Activated naive CD8-positive, alpha-beta T cell treated with anti-CD3 and anti-CD28 coated beads, Interleukin-2, amount 10 ng/mL, durations not matched to agents 7 days and 5 days (primary cell): ENCODE data around the gene TIAM2. TPM values are rescaled to one million over a fixed set of nuclear protein-coding genes. Genes with fewer than 3 reads are reported as not detected.
"Not testable (repeated sequence)": the region's sequence is repeated elsewhere in the genome, so short reads cannot be mapped to it uniquely, and the experiment has no call there.

ENCODE experiments used
- ATAC-seq: fragments of 150-1000 bp; cut with Tn5 transposase; one replicate; pipeline ENCODE4 v1.10.0; 2021; ENCODE audit warnings: low read depth, moderate library complexity
- POLR2A ChIA-PET: fragments of 350-600 bp; sonication (Branson Sonifier 250); formaldehyde crosslinking; loops from one replicate; lab custom pipeline; 2021; ENCODE audit warnings: antibody characterized with exemption; lab: Charles Lee
- DNase-seq: peaks from one replicate; pipeline ENCODE4 v3.0.0; 2021
- H3K27ac Mint-ChIP-seq: one replicate; pipeline ENCODE4 v1.8.0; 2022; ENCODE audit warnings: mild to moderate bottlenecking, mixed read lengths
- H3K27me3 Mint-ChIP-seq: one replicate; pipeline ENCODE4 v1.8.0; 2022; ENCODE audit warnings: mild to moderate bottlenecking, moderate library complexity, mixed read lengths
- H3K36me3 Mint-ChIP-seq: one replicate; pipeline ENCODE4 v1.8.0; 2021; ENCODE audit warnings: mild to moderate bottlenecking, mixed read lengths
- H3K4me1 Mint-ChIP-seq: one replicate; pipeline ENCODE4 v1.8.0; 2021; ENCODE audit warnings: mixed read lengths
- H3K4me3 Mint-ChIP-seq: one replicate; pipeline ENCODE4 v1.8.0; 2022; ENCODE audit warnings: mild to moderate bottlenecking, moderate library complexity, mixed read lengths
- H3K9me3 Mint-ChIP-seq: one replicate; pipeline ENCODE4 v1.8.0; 2021; ENCODE audit warnings: mixed read lengths
- total RNA-seq, 2 experiments: library from RNA; stranded (reverse); gene quantifications; one replicate each; pipeline ENCODE4 v1.2.3, GENCODE V29; 2021

The TIAM2 gene
- total RNA-seq, 2 experiments from 2014 or later: 4.8 to 5.2 TPM

DNA sequence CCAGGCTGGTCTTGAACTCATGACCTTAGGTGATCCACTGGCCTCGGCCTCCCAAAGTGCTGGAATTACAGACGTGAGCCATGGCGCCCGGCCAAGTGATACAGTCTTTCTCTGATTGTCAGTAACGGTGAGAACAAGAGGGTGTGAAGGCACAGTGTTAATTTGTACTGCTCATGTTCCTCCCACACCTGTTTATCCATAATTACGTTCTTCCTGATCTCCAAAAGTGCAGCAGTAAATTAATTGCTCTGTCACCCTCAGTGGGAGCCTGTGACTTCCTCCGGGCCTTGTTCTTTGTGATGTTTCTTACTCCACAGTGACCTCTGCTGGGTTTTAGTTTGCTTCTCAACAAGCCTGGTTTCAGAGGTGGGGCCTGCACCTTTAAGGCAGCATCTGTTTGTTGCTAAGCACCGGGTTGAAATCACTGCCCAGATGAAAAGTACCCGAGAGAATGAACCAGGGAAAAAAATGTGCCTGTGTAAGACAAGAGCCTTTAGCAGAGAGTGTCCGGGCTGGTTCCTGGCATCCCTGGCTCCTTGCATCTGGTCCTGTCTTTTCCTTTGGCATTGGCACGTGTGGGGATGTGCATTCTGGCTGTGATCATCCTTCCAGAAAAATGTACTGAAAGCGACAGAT, 179.6 kb downstream of the TIAM2 start:
- Mint-ChIP-seq H3K36me3 (peaks cover 1% of the 10 kb centered on the region), H3K4me1 (peaks cover 25% of the 10 kb centered on the region), H3K4me3 (no peak overlapping the region), H3K9me3 (no peaks in the 10 kb centered on the region), H3K27me3 (no peaks in the 10 kb centered on the region), H3K27ac (peak overlapping the region; percentile 51)
- ATAC-seq: peak; percentile 65
- POLR2A ChIA-PET: no interaction called here
- no peak for DNase-seq

DNA sequence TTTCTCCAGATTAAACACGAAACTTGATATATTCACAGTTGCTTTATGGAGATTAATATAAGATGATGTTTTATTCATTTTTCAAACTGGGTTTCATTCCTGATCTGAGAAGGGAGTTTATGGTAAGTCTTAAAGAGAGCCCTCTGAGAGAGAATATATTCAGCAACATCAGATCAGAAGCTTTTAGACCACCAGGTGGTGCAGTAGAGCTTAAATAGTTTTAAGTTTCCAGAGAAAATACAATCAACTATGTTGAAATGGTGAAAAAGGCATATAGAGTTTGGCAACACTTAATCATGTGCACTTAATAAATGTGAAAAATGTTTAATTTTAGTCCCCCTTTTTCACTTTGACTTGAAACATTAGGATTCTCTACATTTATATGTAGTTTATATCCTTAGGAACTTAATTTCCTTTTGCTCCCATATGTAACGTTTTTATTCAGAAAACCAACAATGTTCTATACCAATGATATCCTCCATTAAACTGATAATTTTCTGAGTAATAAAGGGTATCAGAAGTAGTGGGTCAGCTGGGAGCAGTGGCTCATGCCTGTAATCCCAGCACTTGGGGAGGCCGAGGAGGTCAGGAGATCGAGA, 182.3 kb downstream of the TIAM2 start:
- no peak overlapping the region for H3K4me3 Mint-ChIP-seq
- no peaks in the 10 kb centered on the region for H3K27me3 Mint-ChIP-seq
- no peak overlapping the region for H3K27ac Mint-ChIP-seq
- H3K4me1 Mint-ChIP-seq: peaks cover 6% of the 10 kb centered on the region
- no peaks in the 10 kb centered on the region for H3K36me3 Mint-ChIP-seq
- no peak for DNase-seq
- POLR2A ChIA-PET: interaction anchor here (0.9 kb wide), 1 partner anchor 71 kb away, joined by 3 read pairs; no protein-coding TSS in a partner anchor
- ATAC-seq: no peak
- H3K9me3 Mint-ChIP-seq: no peaks in the 10 kb centered on the region

DNA sequence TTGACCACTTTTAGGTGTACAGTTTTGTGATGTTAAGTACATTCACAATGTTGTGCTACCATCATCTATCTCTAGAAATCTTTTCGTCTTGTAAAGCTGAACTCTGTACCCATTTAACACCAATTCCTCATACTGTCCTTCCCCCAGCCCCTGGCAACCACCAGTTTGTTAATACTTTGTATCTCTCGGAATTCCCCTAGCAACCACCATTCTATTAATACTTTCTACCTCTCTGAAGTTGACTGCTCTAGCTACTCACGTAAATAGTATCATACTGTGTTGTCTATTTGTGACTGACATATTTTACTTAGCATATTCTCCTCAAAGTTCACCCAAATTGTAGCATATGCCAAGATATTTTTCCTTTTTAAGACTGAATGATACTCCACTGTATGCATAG, 186.4 kb downstream of the TIAM2 start:
- no peak overlapping the region for H3K4me3 Mint-ChIP-seq
- no peaks in the 10 kb centered on the region for H3K9me3 Mint-ChIP-seq
- H3K27me3 Mint-ChIP-seq: no peaks in the 10 kb centered on the region
- H3K27ac Mint-ChIP-seq: no peak overlapping the region
- H3K4me1 Mint-ChIP-seq: peaks cover 3% of the 10 kb centered on the region
- no peak for DNase-seq
- POLR2A ChIA-PET: no interaction called here
- no peak for ATAC-seq
- H3K36me3 Mint-ChIP-seq: no peaks in the 10 kb centered on the region

DNA sequence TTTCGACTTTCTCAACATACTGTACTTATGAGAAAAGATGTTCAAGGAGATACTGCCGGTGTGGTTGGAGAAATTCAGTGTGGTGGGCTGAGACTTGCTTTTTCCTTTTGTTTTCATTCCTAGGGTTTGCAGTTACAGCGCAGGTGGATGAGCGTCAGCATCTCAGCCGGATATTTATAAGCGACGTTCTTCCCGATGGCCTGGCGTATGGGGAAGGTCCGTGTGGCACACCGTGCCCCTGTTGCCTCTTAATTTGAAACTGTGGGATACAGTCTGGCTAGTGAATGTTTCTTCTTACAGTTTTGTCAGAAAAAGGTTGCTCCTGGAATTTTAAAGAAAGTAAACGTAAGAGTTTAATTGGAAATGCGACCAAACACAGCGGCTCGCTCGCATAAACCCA, 187.0 kb downstream of the TIAM2 start:
- POLR2A ChIA-PET: no interaction called here
- Mint-ChIP-seq H3K4me3 (no peak overlapping the region), H3K4me1 (peaks cover 3% of the 10 kb centered on the region), H3K9me3 (no peaks in the 10 kb centered on the region), H3K27ac (no peak overlapping the region), H3K36me3 (no peaks in the 10 kb centered on the region), H3K27me3 (no peaks in the 10 kb centered on the region)
- no peak for DNase-seq
- ATAC-seq: no peak

DNA sequence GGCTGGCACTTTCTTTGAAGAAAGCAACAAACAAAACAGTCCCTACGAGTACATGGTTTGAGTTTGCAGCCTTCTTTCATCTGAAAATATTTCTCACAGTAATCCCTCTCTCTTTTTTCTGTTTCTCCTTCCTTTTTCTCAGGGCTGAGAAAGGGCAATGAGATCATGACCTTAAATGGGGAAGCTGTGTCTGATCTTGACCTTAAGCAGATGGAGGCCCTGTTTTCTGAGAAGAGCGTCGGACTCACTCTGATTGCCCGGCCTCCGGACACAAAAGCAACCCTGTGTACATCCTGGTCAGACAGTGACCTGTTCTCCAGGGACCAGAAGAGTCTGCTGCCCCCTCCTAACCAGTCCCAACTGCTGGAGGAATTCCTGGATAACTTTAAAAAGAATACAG, 188.0 kb downstream of the TIAM2 start:
- POLR2A ChIA-PET: no interaction called here
- no peaks in the 10 kb centered on the region for H3K36me3 Mint-ChIP-seq
- no peaks in the 10 kb centered on the region for H3K27me3 Mint-ChIP-seq
- H3K4me1 Mint-ChIP-seq: peaks cover 4% of the 10 kb centered on the region
- DNase-seq (no peak), ATAC-seq (no peak)
- no peak overlapping the region for H3K4me3 Mint-ChIP-seq
- H3K9me3 Mint-ChIP-seq: no peaks in the 10 kb centered on the region
- H3K27ac Mint-ChIP-seq: peak overlapping the region; percentile 51

DNA sequence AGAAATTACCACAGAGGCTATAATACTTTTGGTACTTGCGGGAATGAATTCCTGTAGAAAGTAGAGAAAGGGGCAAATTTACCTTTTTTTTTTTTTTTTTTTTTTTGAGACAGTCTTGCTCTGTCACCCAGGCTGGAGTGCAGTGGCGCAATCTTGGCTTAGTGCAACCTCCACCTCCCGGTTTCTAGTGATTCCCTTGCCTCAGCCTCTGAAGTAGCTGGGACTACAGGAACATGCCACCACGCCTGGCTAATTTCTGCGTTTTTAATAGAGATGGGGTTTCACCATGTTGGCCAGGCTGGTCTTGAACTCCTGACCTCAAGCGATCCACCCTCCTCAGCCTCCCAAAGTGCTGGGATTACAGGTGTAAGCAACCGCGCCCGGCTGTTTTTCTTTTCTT, 189.9 kb downstream of the TIAM2 start:
- H3K27me3 Mint-ChIP-seq, ATAC-seq, H3K36me3 Mint-ChIP-seq, POLR2A ChIA-PET, DNase-seq, H3K4me3 Mint-ChIP-seq, H3K27ac Mint-ChIP-seq, H3K9me3 Mint-ChIP-seq: not testable (repeated sequence)
- peaks cover 12% of the 10 kb centered on the region for H3K4me1 Mint-ChIP-seq

DNA sequence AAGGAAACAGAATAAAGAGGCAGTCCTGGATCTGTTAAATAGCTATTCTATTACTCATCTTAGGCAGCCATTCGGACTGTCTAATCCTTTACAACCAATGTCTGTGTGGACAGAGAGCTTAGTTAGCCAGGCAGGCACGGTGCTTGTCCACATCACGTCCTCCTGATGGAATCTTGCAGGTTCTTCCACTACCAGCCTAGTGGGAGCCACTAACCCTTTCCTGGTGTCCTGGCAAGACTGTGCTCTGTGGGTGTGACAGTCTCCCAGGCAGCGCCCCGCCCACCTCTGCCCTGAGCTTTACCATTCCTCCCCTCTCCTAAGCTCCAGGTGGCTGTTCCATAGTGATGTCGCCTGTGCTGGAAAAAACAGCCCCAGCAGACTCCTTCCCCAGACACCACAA, 190.4 kb downstream of the TIAM2 start:
- POLR2A ChIA-PET: no interaction called here
- no peak overlapping the region for H3K27ac Mint-ChIP-seq
- no peaks in the 10 kb centered on the region for H3K9me3 Mint-ChIP-seq
- peaks cover 1% of the 10 kb centered on the region for H3K36me3 Mint-ChIP-seq
- peaks cover 12% of the 10 kb centered on the region for H3K4me1 Mint-ChIP-seq
- H3K4me3 Mint-ChIP-seq: no peak overlapping the region
- peaks cover 2% of the 10 kb centered on the region for H3K27me3 Mint-ChIP-seq
- DNase-seq (no peak), ATAC-seq (no peak)

DNA sequence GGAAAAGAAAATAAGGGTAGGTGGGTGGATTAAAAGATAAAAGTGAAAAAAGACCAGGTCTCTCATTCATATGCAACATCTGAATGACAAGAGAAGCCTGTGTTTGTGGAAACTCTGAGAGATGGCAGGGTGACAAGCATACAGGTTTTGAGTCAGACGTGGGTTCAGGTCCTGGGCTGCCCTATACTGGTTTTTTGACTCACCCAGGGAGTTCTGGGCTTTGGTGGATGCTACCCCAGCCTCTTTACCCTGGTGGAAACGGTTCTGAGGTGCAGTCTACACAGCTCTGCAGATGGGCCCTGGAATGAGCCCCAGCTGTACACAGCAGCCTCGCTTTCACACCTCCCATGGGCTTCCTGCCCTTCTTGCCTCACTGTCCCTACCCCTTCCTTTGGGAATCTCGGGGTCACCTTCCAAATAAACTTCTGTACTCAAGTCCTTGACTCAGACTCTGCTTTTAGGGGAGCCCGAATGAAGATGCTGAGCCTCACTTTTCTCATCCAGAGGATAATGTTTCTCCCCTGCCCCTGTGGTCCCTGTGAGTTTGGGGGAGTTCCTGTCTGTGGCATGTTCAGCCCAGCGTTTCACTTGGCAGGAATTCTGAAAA, 191.0 kb downstream of the TIAM2 start:
- H3K4me3 Mint-ChIP-seq: no peak overlapping the region
- POLR2A ChIA-PET: no interaction called here

DNA sequence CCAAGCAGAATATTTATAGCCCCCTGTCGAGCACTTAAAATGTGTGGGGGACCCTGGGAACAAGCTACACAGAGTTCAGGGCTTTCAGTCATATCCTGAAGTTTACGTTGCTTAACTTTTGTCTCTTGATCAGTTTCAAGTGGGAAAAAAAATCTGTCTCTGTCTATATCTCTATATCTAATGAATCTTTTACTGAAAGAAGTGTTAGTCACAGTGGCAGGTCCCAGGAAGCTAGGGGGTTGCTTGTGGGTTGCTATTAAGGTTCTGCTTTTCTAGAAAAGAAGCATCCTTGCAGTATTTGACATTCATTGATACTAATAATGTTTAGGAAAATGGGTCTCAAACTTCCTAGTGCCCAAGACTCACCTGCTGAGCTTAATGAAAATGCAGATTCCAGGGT, 192.0 kb downstream of the TIAM2 start:
- no peak for ATAC-seq
- no peaks in the 10 kb centered on the region for H3K9me3 Mint-ChIP-seq
- peaks cover 3% of the 10 kb centered on the region for H3K36me3 Mint-ChIP-seq
- peaks cover 2% of the 10 kb centered on the region for H3K27me3 Mint-ChIP-seq
- H3K4me3 Mint-ChIP-seq: no peak overlapping the region
- no peak for DNase-seq
- no peak overlapping the region for H3K27ac Mint-ChIP-seq
- POLR2A ChIA-PET: no interaction called here
- H3K4me1 Mint-ChIP-seq: peaks cover 12% of the 10 kb centered on the region

More for the DNA sequence above, 191.0 kb downstream of the TIAM2 start:
- peaks cover 12% of the 10 kb centered on the region for H3K4me1 Mint-ChIP-seq
- H3K9me3 Mint-ChIP-seq: no peaks in the 10 kb centered on the region
- H3K36me3 Mint-ChIP-seq: peaks cover 1% of the 10 kb centered on the region
- ATAC-seq (peak; percentile 58), DNase-seq (no peak)
- H3K27me3 Mint-ChIP-seq: peaks cover 2% of the 10 kb centered on the region
- no peak overlapping the region for H3K27ac Mint-ChIP-seq

DNA sequence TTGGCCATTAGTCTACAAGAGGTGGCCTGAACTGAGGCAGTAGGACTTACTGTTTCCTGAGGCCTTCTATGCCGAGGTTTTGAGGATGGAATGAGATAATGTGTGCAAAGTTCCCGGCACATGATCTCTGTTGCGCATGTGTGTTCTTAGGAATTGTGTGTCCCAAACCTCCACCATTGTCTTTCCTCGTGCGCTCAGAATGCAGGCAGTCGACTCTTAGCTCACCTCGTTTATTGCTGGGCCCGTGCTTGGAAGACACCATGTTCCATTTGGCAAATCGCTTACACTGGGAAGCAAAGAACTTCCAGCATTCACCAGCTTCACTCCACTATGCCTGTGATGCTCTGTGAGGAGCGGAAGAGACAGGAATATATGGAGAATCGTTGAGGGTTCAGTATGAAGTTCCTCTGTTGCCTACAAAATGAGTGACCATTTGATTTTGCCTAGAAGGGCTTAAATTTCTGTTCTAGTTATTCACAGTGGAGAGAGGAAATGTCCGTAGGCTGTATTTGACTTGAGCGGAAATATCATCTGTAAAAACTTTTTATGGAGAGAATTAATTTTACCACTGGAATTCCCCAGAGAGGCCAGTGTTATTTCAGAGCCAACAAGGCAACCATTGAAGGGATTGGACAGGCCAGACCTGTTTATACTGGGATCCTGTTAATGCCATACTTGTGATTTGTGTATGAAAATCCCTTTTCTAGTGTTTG, 193.0 kb downstream of the TIAM2 start:
- POLR2A ChIA-PET: interaction anchor here (0.6 kb wide), 1 partner anchor 459 kb away, joined by 3 read pairs; no protein-coding TSS in a partner anchor
- H3K4me3 Mint-ChIP-seq: no peak overlapping the region
- ATAC-seq: no peak
- no peaks in the 10 kb centered on the region for H3K9me3 Mint-ChIP-seq
- DNase-seq: no peak
- H3K36me3 Mint-ChIP-seq: peaks cover 3% of the 10 kb centered on the region
- H3K27ac Mint-ChIP-seq: no peak overlapping the region
- H3K27me3 Mint-ChIP-seq: peaks cover 2% of the 10 kb centered on the region
- H3K4me1 Mint-ChIP-seq: peaks cover 12% of the 10 kb centered on the region

DNA sequence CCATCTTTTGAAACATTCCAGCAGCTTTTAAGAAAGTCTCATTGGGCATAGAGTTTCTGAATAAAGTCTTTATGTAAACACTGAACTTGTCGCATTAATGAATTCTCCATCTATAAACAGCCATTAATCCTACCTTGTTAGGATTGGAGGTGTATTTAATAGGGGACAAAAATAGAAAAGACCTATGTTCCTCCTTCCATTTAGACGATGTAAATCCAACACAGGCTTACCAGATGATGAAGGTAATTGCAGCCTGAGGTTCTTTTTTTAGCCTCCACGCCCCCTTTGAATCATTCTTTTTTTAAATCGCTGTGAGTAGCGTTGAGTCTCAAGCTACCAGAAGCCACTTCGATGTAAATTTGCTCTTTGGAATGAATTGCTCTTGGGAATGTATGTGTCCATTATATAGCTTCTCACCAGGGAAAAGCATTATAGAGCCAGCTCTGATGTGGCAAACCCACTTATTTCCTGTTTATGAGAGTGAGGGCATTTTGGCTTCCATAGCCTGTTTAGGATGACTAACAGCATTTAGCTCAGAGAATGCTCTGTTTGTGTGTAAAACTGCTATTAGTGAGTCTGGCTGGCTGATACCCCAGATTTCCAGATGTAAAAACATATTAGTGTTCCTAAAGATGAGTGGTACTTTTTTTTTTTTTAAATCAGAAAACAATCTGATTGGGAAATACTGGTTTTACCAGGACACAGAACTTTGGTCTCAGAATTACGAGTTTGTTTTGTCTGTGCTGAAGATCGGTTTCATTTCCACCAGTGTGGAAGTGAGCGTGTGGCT, 193.8 kb downstream of the TIAM2 start:
- POLR2A ChIA-PET: interaction anchor here (0.6 kb wide), 1 partner anchor 460 kb away, joined by 3 read pairs; no protein-coding TSS in a partner anchor
- peaks cover 3% of the 10 kb centered on the region for H3K36me3 Mint-ChIP-seq

DNA sequence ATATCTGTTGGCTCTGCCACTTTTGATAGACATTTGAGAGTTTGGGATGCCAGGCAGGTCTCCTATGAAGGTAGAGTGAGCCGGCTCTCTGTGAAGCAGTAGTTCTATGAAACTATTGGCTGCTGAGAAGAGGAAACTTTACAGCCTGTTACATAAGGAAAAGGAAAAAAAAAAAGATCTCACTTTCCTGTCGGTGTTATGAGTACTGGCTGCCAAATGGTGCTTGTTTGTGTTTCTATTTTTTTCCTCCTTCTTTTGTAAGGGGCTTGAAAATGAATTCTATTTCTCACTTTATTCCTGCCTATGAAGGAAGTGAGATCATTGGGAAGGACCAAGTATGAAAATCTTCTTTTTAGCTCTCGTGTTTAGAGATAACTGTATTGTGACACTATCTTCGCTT, 195.6 kb downstream of the TIAM2 start:
- ATAC-seq (no peak), DNase-seq (no peak)
- Mint-ChIP-seq H3K4me3 (no peak overlapping the region), H3K4me1 (peaks cover 12% of the 10 kb centered on the region), H3K36me3 (peaks cover 3% of the 10 kb centered on the region), H3K9me3 (no peaks in the 10 kb centered on the region), H3K27ac (no peak overlapping the region), H3K27me3 (peaks cover 9% of the 10 kb centered on the region)
- POLR2A ChIA-PET: no interaction called here

More for the DNA sequence above, 193.8 kb downstream of the TIAM2 start:
- Mint-ChIP-seq H3K4me1 (peaks cover 12% of the 10 kb centered on the region), H3K4me3 (no peak overlapping the region), H3K27ac (no peak overlapping the region), H3K27me3 (peaks cover 4% of the 10 kb centered on the region), H3K9me3 (no peaks in the 10 kb centered on the region)
- ATAC-seq: no peak
- no peak for DNase-seq

DNA sequence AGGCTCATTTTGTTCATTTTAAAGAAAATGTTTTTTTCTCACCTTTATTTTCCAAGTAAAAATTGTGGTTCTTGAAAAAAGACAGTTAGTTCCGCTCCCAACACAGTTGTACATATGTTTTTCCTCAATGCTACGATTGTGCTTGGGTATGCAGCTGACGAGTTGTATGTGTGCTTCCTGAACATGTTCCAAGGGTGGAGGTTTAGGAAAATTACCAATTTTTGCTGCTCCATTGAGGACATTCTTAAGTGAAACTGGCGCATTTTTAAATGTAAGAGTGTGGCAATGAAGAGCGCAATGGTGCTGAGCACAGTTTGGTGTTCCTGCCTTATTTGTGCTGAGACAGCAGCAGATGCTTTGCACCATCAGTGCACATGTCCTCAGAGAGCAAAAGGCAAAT, 198.4 kb downstream of the TIAM2 start:
- no peak overlapping the region for H3K4me3 Mint-ChIP-seq
- POLR2A ChIA-PET: no interaction called here
- peaks cover 9% of the 10 kb centered on the region for H3K27me3 Mint-ChIP-seq
- no peak for ATAC-seq
- H3K27ac Mint-ChIP-seq: no peak overlapping the region
- H3K36me3 Mint-ChIP-seq: peaks cover 3% of the 10 kb centered on the region
- peaks cover 3% of the 10 kb centered on the region for H3K9me3 Mint-ChIP-seq
- no peak for DNase-seq
- peaks cover 8% of the 10 kb centered on the region for H3K4me1 Mint-ChIP-seq
